ENCODE results near the gene CCDC33.

The CCDC33 gene

DNA sequence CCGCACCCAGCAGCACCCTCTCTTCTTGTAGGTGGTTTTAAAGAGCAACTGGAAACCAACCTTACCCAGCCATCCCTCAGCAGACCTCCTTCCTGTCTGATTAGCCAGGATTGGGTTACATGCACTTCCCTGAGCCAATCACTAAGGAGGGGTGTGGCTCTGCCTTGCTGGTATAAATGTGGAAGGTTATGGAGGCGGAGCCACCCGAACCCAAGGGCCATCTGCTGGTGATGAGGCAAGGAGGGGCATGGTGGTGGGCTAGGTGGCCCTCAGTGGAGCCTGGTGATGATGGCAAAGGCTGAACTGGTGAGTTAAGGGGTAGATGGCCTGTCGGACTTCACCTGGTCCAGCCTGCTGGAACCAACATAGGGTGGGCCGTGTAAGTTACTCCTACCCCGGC, 39.8 kb downstream of the CCDC33 start:
- Histone ChIP-seq H3K9me2 (replicated peaks; ENCODE audit: insufficient read depth, low read length) (no peaks in the 10 kb centered on the region), H3K79me2 (ENCODE audit: low read length) (no peaks in the 10 kb centered on the region), H3K27ac (ENCODE audit: low read length) (no peak overlapping the region), H4K20me1 (ENCODE audit: insufficient read depth, low read length) (no peaks in the 10 kb centered on the region), H3K9ac (ENCODE audit: low read length) (no peak overlapping the region), H3K27me3 (replicated peaks; ENCODE audit: insufficient read depth, low read length) (peaks cover 98% of the 10 kb centered on the region), H3K36me3 (replicated peaks; ENCODE audit: insufficient read depth, low read length) (no peaks in the 10 kb centered on the region), H3K4me1 (ENCODE audit: low read length) (no peaks in the 10 kb centered on the region), H3K4me3 (ENCODE audit: low read length) (no peak overlapping the region), H3K9me3 (replicated peaks; ENCODE audit: insufficient read depth, low read length) (no peaks in the 10 kb centered on the region), H3F3A (ENCODE audit: insufficient read depth, low read length) (no peaks in the 10 kb centered on the region), H2AFZ (ENCODE audit: low read length) (no peak overlapping the region), H3K4me2 (ENCODE audit: low read depth, low read length) (no peak overlapping the region)
- TF ChIP-seq, protein P1, sequence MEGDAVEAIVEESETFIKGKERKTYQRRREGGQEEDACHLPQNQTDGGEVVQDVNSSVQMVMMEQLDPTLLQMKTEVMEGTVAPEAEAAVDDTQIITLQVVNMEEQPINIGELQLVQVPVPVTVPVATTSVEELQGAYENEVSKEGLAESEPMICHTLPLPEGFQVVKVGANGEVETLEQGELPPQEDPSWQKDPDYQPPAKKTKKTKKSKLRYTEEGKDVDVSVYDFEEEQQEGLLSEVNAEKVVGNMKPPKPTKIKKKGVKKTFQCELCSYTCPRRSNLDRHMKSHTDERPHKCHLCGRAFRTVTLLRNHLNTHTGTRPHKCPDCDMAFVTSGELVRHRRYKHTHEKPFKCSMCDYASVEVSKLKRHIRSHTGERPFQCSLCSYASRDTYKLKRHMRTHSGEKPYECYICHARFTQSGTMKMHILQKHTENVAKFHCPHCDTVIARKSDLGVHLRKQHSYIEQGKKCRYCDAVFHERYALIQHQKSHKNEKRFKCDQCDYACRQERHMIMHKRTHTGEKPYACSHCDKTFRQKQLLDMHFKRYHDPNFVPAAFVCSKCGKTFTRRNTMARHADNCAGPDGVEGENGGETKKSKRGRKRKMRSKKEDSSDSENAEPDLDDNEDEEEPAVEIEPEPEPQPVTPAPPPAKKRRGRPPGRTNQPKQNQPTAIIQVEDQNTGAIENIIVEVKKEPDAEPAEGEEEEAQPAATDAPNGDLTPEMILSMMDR (IDR thresholded peaks at IDR 0.05; ENCODE audit: low read length): no peak
- TF ChIP-seq EZH2phosphoT487 (IDR thresholded peaks at IDR 0.05; ENCODE audit: low read length): no peak
- TF ChIP-seq EZH2 (optimal IDR thresholded peaks at IDR 0.05; ENCODE audit: low read depth, low read length): no peak
- no peak for DNase-seq

DNA sequence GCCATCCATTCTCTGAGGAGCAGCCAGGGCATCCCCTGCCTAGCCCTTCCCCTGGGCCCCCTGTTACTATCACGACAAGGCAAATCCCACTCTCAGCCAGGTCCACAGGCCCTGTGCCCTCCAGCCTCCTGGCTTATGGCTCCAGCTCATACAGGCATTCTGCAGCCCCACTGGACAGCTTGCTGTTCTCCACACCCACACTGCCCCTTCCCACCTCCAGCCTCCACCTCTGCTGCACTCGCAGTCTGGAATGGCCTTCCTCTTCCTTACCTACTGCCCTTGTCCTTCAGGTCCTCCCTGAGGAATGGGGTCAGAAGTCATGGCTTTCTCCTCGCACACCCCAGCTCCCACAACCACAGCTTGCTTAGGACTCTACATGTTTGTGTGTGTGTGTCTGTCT, 40.4 kb downstream of the CCDC33 start:
- Histone ChIP-seq H3K4me1 (ENCODE audit: low read length) (no peaks in the 10 kb centered on the region), H3K36me3 (replicated peaks; ENCODE audit: insufficient read depth, low read length) (no peaks in the 10 kb centered on the region)
- DNase-seq: no peak

DNA sequence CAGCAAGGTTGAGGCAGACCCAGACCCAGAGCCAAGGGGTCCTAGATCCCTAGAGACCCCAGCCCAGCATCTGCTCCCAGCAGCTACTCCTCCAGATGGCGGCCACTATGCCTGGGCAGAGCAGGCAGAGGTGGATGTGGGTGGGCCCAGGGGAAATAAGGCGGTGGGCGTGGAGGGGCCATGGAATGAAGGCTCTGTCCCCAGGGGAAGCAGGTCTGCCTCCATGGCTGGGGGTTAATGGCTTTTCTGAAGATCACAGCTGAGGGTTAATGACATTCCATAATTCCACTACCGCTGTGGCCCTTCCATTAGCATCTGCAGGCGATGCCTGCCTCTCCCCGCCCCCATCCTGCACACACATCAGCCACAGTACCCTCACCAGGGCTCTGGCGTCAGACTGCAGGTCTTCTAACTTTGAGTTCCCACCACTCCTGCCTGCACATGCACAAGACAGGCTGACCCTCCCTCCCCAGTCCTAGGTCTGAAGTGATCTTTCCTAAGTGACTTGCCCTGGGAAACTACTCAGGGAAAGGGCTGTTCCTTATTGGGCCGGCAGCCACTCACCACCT, 41.2 kb downstream of the CCDC33 start:
- Histone ChIP-seq H3K4me3 (ENCODE audit: low read length) (no peak overlapping the region), H3K4me2 (ENCODE audit: low read depth, low read length) (no peak overlapping the region), H3K36me3 (replicated peaks; ENCODE audit: insufficient read depth, low read length) (no peaks in the 10 kb centered on the region), H2AFZ (ENCODE audit: low read length) (no peak overlapping the region), H4K20me1 (ENCODE audit: insufficient read depth, low read length) (no peaks in the 10 kb centered on the region), H3K9me3 (replicated peaks; ENCODE audit: insufficient read depth, low read length) (no peaks in the 10 kb centered on the region), H3K27me3 (replicated peaks; ENCODE audit: insufficient read depth, low read length) (peaks cover 98% of the 10 kb centered on the region), H3K79me2 (ENCODE audit: low read length) (no peaks in the 10 kb centered on the region), H3K27ac (ENCODE audit: low read length) (no peak overlapping the region), H3K9ac (ENCODE audit: low read length) (no peak overlapping the region), H3K4me1 (ENCODE audit: low read length) (no peaks in the 10 kb centered on the region), H3K9me2 (replicated peaks; ENCODE audit: insufficient read depth, low read length) (no peaks in the 10 kb centered on the region), H3F3A (ENCODE audit: insufficient read depth, low read length) (no peaks in the 10 kb centered on the region)
- TF ChIP-seq, protein P1 (IDR thresholded peaks at IDR 0.05; ENCODE audit: low read length): no peak
- TF ChIP-seq EZH2 (optimal IDR thresholded peaks at IDR 0.05; ENCODE audit: low read depth, low read length) (no peak), EZH2phosphoT487 (IDR thresholded peaks at IDR 0.05; ENCODE audit: low read length) (no peak)
- DNase-seq: no peak

More for the DNA sequence above, 40.4 kb downstream of the CCDC33 start:
- H3K79me2 ChIP-seq (ENCODE audit: low read length): no peaks in the 10 kb centered on the region
- TF ChIP-seq EZH2 (optimal IDR thresholded peaks at IDR 0.05; ENCODE audit: low read depth, low read length) (no peak), EZH2phosphoT487 (IDR thresholded peaks at IDR 0.05; ENCODE audit: low read length) (no peak)
- TF ChIP-seq, protein P1 (IDR thresholded peaks at IDR 0.05; ENCODE audit: low read length): no peak
- H3K9me2 ChIP-seq (replicated peaks; ENCODE audit: insufficient read depth, low read length): no peaks in the 10 kb centered on the region
- no peak overlapping the region for H2AFZ ChIP-seq (ENCODE audit: low read length)
- no peaks in the 10 kb centered on the region for H3K9me3 ChIP-seq (replicated peaks; ENCODE audit: insufficient read depth, low read length)
- no peak overlapping the region for H3K27ac ChIP-seq (ENCODE audit: low read length)
- H3K27me3 ChIP-seq (replicated peaks; ENCODE audit: insufficient read depth, low read length): peaks cover 98% of the 10 kb centered on the region
- H4K20me1 ChIP-seq (ENCODE audit: insufficient read depth, low read length): no peaks in the 10 kb centered on the region
- H3F3A ChIP-seq (ENCODE audit: insufficient read depth, low read length): no peaks in the 10 kb centered on the region
- H3K4me3 ChIP-seq (ENCODE audit: low read length): no peak overlapping the region
- no peak overlapping the region for H3K4me2 ChIP-seq (ENCODE audit: low read depth, low read length)
- H3K9ac ChIP-seq (ENCODE audit: low read length): no peak overlapping the region
